Smooth muscle cell (in vitro differentiated cells): Measurements from ENCODE around the gene VWC2L. TPM values are rescaled to one million over a fixed set of nuclear protein-coding genes. Genes with fewer than 3 reads are reported as not detected.

Experiments used
- DNase-seq: peaks from one replicate; lab custom pipeline; 2025; ENCODE audit not compliant: unreplicated experiment; lab: John Stamatoyannopoulos, UW
- H2AFZ ChIP-seq: fragments of 200-600 bp; sonication (generic); 2 replicates; pipeline ENCODE4 v1.6.0; 2016; ENCODE audit warnings: antibody characterized with exemption, low read depth, mild to moderate bottlenecking
- H3F3A ChIP-seq: fragments of 200-600 bp; sonication (generic); 2 replicates; pipeline ENCODE4 v1.6.0; 2017; ENCODE audit warnings: antibody characterized with exemption, low read depth
- H3K27ac ChIP-seq: fragments of 200-600 bp; sonication (generic); 2 replicates; pipeline ENCODE4 v1.5.1; 2016; ENCODE audit warnings: low read depth, mild to moderate bottlenecking
- H3K27me3 ChIP-seq: fragments of 200-600 bp; sonication (generic); 2 replicates; pipeline ENCODE4 v1.6.1; 2016; ENCODE audit warnings: low read depth, mild to moderate bottlenecking
- H3K36me3 ChIP-seq: fragments of 200-600 bp; sonication (generic); 2 replicates; pipeline ENCODE4 v1.5.1; 2016; ENCODE audit warnings: low read depth
- H3K4me1 ChIP-seq: fragments of 200-600 bp; sonication (generic); 2 replicates; pipeline ENCODE4 v1.5.1; 2016; ENCODE audit warnings: low read depth
- H3K4me2 ChIP-seq: fragments of 200-600 bp; sonication (generic); 2 replicates; pipeline ENCODE4 v1.6.0; 2016; ENCODE audit warnings: mild to moderate bottlenecking
- H3K4me3 ChIP-seq: fragments of 200-600 bp; sonication (generic); 2 replicates; pipeline ENCODE4 v1.5.1; 2016; ENCODE audit warnings: mild to moderate bottlenecking
- H3K79me2 ChIP-seq: fragments of 200-600 bp; sonication (generic); 2 replicates; pipeline ENCODE4 v1.6.0; 2016; ENCODE audit warnings: low read depth, mild to moderate bottlenecking
- H3K9ac ChIP-seq: fragments of 200-600 bp; sonication (generic); 2 replicates; pipeline ENCODE4 v1.6.0; 2016; ENCODE audit warnings: low read depth
- H3K9me3 ChIP-seq: fragments of 200-600 bp; sonication (generic); replicated peaks from 2 replicates; pipeline ENCODE4 v1.5.1; 2016; ENCODE audit warnings: low read depth
- H4K20me1 ChIP-seq: fragments of 200-600 bp; sonication (generic); 2 replicates; pipeline ENCODE4 v1.6.0; 2016; ENCODE audit warnings: low read depth
- CTCF ChIP-seq: fragments of 200-600 bp; sonication (generic); IDR thresholded peaks from 2 replicates; pipeline ENCODE4 v1.5.1; 2017; ENCODE audit warnings: borderline replicate concordance, mild to moderate bottlenecking, antibody characterized with exemption; ENCODE audit not compliant: insufficient read depth, poor library complexity, severe bottlenecking
- WGBS: methylation state at CpG from one replicate; pipeline ENCODE4 v1.1.7; 2016; ENCODE audit warnings: low lambda C conversion rate; 5-methylcytosine and 5-hydroxymethylcytosine counted together
- polyA plus RNA-seq: library from polyadenylated mRNA; unstranded; fragments of >200 nt; fragmentation: Nextera tagmentation; extraction: Ambion mirVana; gene quantifications from 2 replicates; pipeline ENCODE4 v1.2.1, GENCODE V29; 2016
- total RNA-seq: library from RNA; depleted of rRNA; stranded (reverse); fragments of >200 nt; gene quantifications from 2 replicates; pipeline ENCODE4 v1.2.3, GENCODE V29; 2014

The VWC2L gene
- total and polyA plus RNA-seq, 2 experiments from 2014 or later: not detected

GRCh38 chr2:214503568-214503967 is 92.7 kb downstream of the VWC2L start:
- WGBS: 88% methylated on average over 1 of the region's 1 CpG

GRCh38 chr2:214504599-214505376 is 93.9 kb downstream of the VWC2L start:
- Histone ChIP-seq H3K4me3 (no peak overlapping the region), H3K9ac (no peak overlapping the region), H3K36me3 (no peaks in the 10 kb centered on the region), H3K9me3 (no peaks in the 10 kb centered on the region), H3K4me2 (no peak overlapping the region), H3K27ac (no peak overlapping the region), H3K4me1 (no peaks in the 10 kb centered on the region), H3K79me2 (no peaks in the 10 kb centered on the region), H2AFZ (no peak overlapping the region), H4K20me1 (no peaks in the 10 kb centered on the region), H3F3A (no peaks in the 10 kb centered on the region), H3K27me3 (no peaks in the 10 kb centered on the region)
- no peak for DNase-seq
- 74% methylated on average over 8 of the region's 8 CpGs for WGBS
- no peak for TF ChIP-seq CTCF

More at GRCh38 chr2:214503568-214503967, 92.7 kb downstream of the VWC2L start:
- no peaks in the 10 kb centered on the region for H3K27me3 ChIP-seq
- H3K9ac ChIP-seq: no peak overlapping the region
- H2AFZ ChIP-seq: no peak overlapping the region
- H3K4me3 ChIP-seq: no peak overlapping the region
- DNase-seq: no peak
- no peaks in the 10 kb centered on the region for H4K20me1 ChIP-seq
- no peaks in the 10 kb centered on the region for H3K4me1 ChIP-seq
- H3K27ac ChIP-seq: no peak overlapping the region
- H3K9me3 ChIP-seq: no peaks in the 10 kb centered on the region
- no peak for TF ChIP-seq CTCF
- no peak overlapping the region for H3K4me2 ChIP-seq
- no peaks in the 10 kb centered on the region for H3K36me3 ChIP-seq
- H3K79me2 ChIP-seq: no peaks in the 10 kb centered on the region
- no peaks in the 10 kb centered on the region for H3F3A ChIP-seq

GRCh38 chr2:214507032-214507431 is 96.2 kb downstream of the VWC2L start:
- H3K36me3 ChIP-seq: no peaks in the 10 kb centered on the region
- H3K27ac ChIP-seq: no peak overlapping the region
- H3K4me2 ChIP-seq: no peak overlapping the region
- no peaks in the 10 kb centered on the region for H3K79me2 ChIP-seq
- DNase-seq: no peak
- H3K27me3 ChIP-seq: no peaks in the 10 kb centered on the region
- no peaks in the 10 kb centered on the region for H3K9me3 ChIP-seq
- H3K4me3 ChIP-seq: no peak overlapping the region
- H2AFZ ChIP-seq: no peak overlapping the region
- no peaks in the 10 kb centered on the region for H3F3A ChIP-seq
- TF ChIP-seq CTCF: no peak
- H4K20me1 ChIP-seq: no peaks in the 10 kb centered on the region
- H3K4me1 ChIP-seq: no peaks in the 10 kb centered on the region
- no peak overlapping the region for H3K9ac ChIP-seq

- H3K79me2 ChIP-seq: no peaks in the 10 kb centered on the region
- no peak overlapping the region for H3K4me2 ChIP-seq
- H3K4me3 ChIP-seq: no peak overlapping the region
- H3K9me3 ChIP-seq: no peaks in the 10 kb centered on the region
- H3K36me3 ChIP-seq: no peaks in the 10 kb centered on the region
- DNase-seq: no peak
- no peaks in the 10 kb centered on the region for H4K20me1 ChIP-seq
- H3K27me3 ChIP-seq: no peaks in the 10 kb centered on the region
- no peaks in the 10 kb centered on the region for H3K4me1 ChIP-seq
- H3K9ac ChIP-seq: no peak overlapping the region
- TF ChIP-seq CTCF: no peak
- H3F3A ChIP-seq: no peaks in the 10 kb centered on the region
- no peak overlapping the region for H3K27ac ChIP-seq
- no peak overlapping the region for H2AFZ ChIP-seq
- WGBS: 62% methylated on average over 1 of the region's 1 CpG
Measured at GRCh38 chr2:214514704-214515103, 103.8 kb downstream of the VWC2L start.
